HepG2 (cell line): ENCODE measurements around the gene PREX1. TPM values are rescaled to one million over a fixed set of nuclear protein-coding genes. Genes with fewer than 3 reads are reported as not detected.

ENCODE experiments used
- ATAC-seq: fragments of 200-7000 bp; cut with Tn5 transposase; 3 replicates; pipeline ENCODE4 v1.9.1; 2020; ENCODE audit warnings: mild to moderate bottlenecking, moderate library complexity
- BruUV-seq: library from RNA; stranded (reverse); fragments of 400-500 nt; replicated peaks from 2 replicates; lab custom pipeline; 2021; lab: Mats Ljungman, UMichigan
- CTCF ChIA-PET: fragments of 300-600 bp; formaldehyde crosslinking; extraction: SDS; loops from one replicate; lab custom pipeline; 2021; ENCODE audit warnings: low total read pairs, inconsistent platforms, low intra/inter-chr PET ratio; lab: Yijun Ruan, JAX
- POLR2A ChIA-PET: fragments of 350-600 bp; sonication (Branson Sonifier 250); formaldehyde crosslinking; loops from one replicate; lab custom pipeline; 2020; ENCODE audit warnings: antibody characterized with exemption, inconsistent platforms; lab: Yijun Ruan, JAX
- DNase-seq: peaks from one replicate; pipeline ENCODE4 v3.0.0-alpha.2; 2015; ENCODE audit warnings: low spot score
- FAIRE-seq: peaks from 3 replicates; lab custom pipeline; 2011; peaks lifted over from hg19 to GRCh38; lab: Jason Lieb, UNC
- H2AFZ ChIP-seq: one replicate; pipeline ENCODE4 v1.6.1; 2011; ENCODE audit warnings: low read length, inconsistent platforms
- H3K27ac ChIP-seq: fragments of 300-600 bp; 3 replicates; pipeline ENCODE4 v1.8.0; 2011; ENCODE audit warnings: mixed run types, mild to moderate bottlenecking, mixed read lengths, low read length, inconsistent platforms; ENCODE audit not compliant: insufficient read depth; ENCODE audit errors: extremely low read length
- H3K27me3 ChIP-seq, 2 experiments: fragments of 200-600 bp in 1 of 2; 2 replicates in 1 of 2; 3 replicates in 1 of 2; pipeline versions ENCODE4 v1.6.0 to v1.8.0; 2011; ENCODE audit warnings: low read length in 2 of 2, mild to moderate bottlenecking in 2 of 2, moderate library complexity in 2 of 2, inconsistent platforms in 1 of 2; ENCODE audit not compliant: insufficient read depth in 2 of 2, control insufficient read depth in 1 of 2
- H3K36me3 ChIP-seq, 2 experiments: fragments of 200-600 bp in 1 of 2; replicated peaks in 1 of 2; 2 replicates in 1 of 2; 3 replicates in 1 of 2; pipeline versions ENCODE4 v1.5.1 to v1.8.0; 2011; ENCODE audit warnings: low read length in 2 of 2, inconsistent platforms in 1 of 2; ENCODE audit not compliant: insufficient read depth in 2 of 2, control insufficient read depth in 1 of 2
- H3K4me1 ChIP-seq: 2 replicates; pipeline ENCODE4 v1.5.1; 2012; ENCODE audit warnings: low read length, inconsistent platforms; ENCODE audit not compliant: insufficient read depth
- H3K4me2 ChIP-seq: 2 replicates; pipeline ENCODE4 v1.6.0; 2011; ENCODE audit warnings: low read depth, low read length, inconsistent platforms
- H3K4me3 ChIP-seq, 3 experiments: fragments of 200-600 bp in 1 of 3; sonication (generic), shearing (Covaris generic) in 1 of 3; replicated peaks in 1 of 3; 2 replicates each; pipeline ENCODE4 v1.5.1; 2011 to 2016; ENCODE audit warnings: low read length in 3 of 3, inconsistent platforms in 2 of 3, low read depth in 2 of 3, mild to moderate bottlenecking in 2 of 3, control low read depth in 1 of 3, mixed read lengths in 1 of 3; ENCODE audit not compliant: insufficient read depth in 1 of 3
- H3K79me2 ChIP-seq: one replicate; pipeline ENCODE4 v1.6.1; 2011; ENCODE audit warnings: low read length, inconsistent platforms; ENCODE audit not compliant: insufficient read depth
- H3K9ac ChIP-seq: 2 replicates; pipeline ENCODE4 v1.6.0; 2011; ENCODE audit warnings: mild to moderate bottlenecking, low read depth, low read length, inconsistent platforms; ENCODE audit not compliant: insufficient read depth
- H3K9me3 ChIP-seq: 2 replicates; pipeline ENCODE4 v1.5.1; 2012; ENCODE audit warnings: mild to moderate bottlenecking, low read length
- H4K20me1 ChIP-seq: 2 replicates; pipeline ENCODE4 v1.6.0; 2011; ENCODE audit warnings: inconsistent platforms, mild to moderate bottlenecking, low read length, moderate library complexity; ENCODE audit not compliant: insufficient read depth
- ARNT ChIP-seq: fragments of 450-650 bp; IDR thresholded peaks from 2 replicates; pipeline ENCODE4 v1.6.1; 2017
- CREM ChIP-seq, 2 experiments: sonication (generic) in 1 of 2; formaldehyde crosslinking in 1 of 2; IDR thresholded peaks; 2 replicates each; pipeline versions ENCODE4 v1.4.0 to v1.6.1; 2016 to 2020; ENCODE audit warnings: antibody characterized with exemption in 1 of 2, mild to moderate bottlenecking in 1 of 2, missing genetic modification reagents in 1 of 2
- FOXO1 ChIP-seq: sonication (generic); formaldehyde crosslinking; IDR thresholded peaks from 2 replicates; pipeline ENCODE4 v1.4.0; 2020; ENCODE audit warnings: missing genetic modification reagents
- HNF4A ChIP-seq: sonication (generic); formaldehyde crosslinking; IDR thresholded peaks from 2 replicates; pipeline ENCODE4 v1.4.0; 2020; ENCODE audit warnings: missing genetic modification reagents
- MTA3 ChIP-seq: sonication (generic); formaldehyde crosslinking; IDR thresholded peaks from 2 replicates; pipeline ENCODE4 v1.4.0; 2020; ENCODE audit warnings: missing genetic modification reagents
- NBN ChIP-seq: fragments of 450-650 bp; conservative IDR thresholded peaks from 2 replicates; pipeline ENCODE4 v1.6.1; 2017
- NCOR1 ChIP-seq: fragments of 200-600 bp; sonication (generic); IDR thresholded peaks from 2 replicates; pipeline ENCODE4 v1.7.0; 2017; ENCODE audit warnings: antibody characterized with exemption, low read length, borderline replicate concordance
- POGZ ChIP-seq: sonication (generic); formaldehyde crosslinking; IDR thresholded peaks from 2 replicates; pipeline ENCODE4 v1.4.0; 2020; ENCODE audit warnings: mild to moderate bottlenecking, missing genetic modification reagents
- RARA ChIP-seq: IDR thresholded peaks from 2 replicates; pipeline ENCODE4 v1.6.1; 2016; ENCODE audit warnings: missing genetic modification reagents, missing compliant biosample characterization
- SALL1 ChIP-seq: sonication (generic); formaldehyde crosslinking; IDR thresholded peaks from 2 replicates; pipeline ENCODE4 v1.8.0; 2022; ENCODE audit warnings: mild to moderate bottlenecking, missing genetic modification reagents
- SAP130 ChIP-seq: IDR thresholded peaks from 2 replicates; pipeline ENCODE4 v1.6.1; 2016; ENCODE audit warnings: low read depth
- SKI ChIP-seq: fragments of 450-650 bp; IDR thresholded peaks from one replicate; pipeline ENCODE4 v1.6.1; 2018; ENCODE audit warnings: mild to moderate bottlenecking; ENCODE audit not compliant: partially characterized antibody
- TBL1XR1 ChIP-seq: fragments of 150-350 bp; IDR thresholded peaks from 2 replicates; pipeline ENCODE4 v1.6.1; 2014; ENCODE audit warnings: borderline replicate concordance, low read length; ENCODE audit not compliant: partially characterized antibody
- TOPORS ChIP-seq: sonication (generic); formaldehyde crosslinking; IDR thresholded peaks from 2 replicates; pipeline ENCODE4 v1.8.0; 2023; ENCODE audit warnings: mild to moderate bottlenecking, missing genetic modification reagents
- U2AF2 ChIP-seq: fragments of 200-400 bp; formaldehyde crosslinking; IDR thresholded peaks from 2 replicates; pipeline ENCODE4 v1.6.1; 2017; ENCODE audit warnings: low read depth, mild to moderate bottlenecking, low read length
- WGBS: methylation state at CpG from one replicate; pipeline ENCODE4 v1.1.6; 2017; ENCODE audit warnings: low lambda C conversion rate; 5-methylcytosine and 5-hydroxymethylcytosine counted together
- in situ Hi-C: cut with HindIII; loops from 2 replicates; pipeline ENCODE4 v1.10.0; 2017; ENCODE audit warnings: low pct_unique_long_range_greater_than_20kb; ENCODE audit not compliant: extremely low pct_ligation_motif_present
- intact Hi-C: fragments of 100-400 bp; cut with micrococcal nuclease; formaldehyde crosslinking; loops from one replicate; pipeline ENCODE4 v1.10.0; 2022; ENCODE audit not compliant: unreplicated experiment
- polyA plus RNA-seq, 8 experiments: library from polyadenylated mRNA; depleted of rRNA in 3 of 8; stranded (reverse) in 7 of 8; unstranded in 1 of 8; fragments of >200 nt; fragmentation: Illumina TruSeq in 4 of 8; extraction: Trizol in 4 of 8; gene quantifications; 2 replicates each; pipeline versions ENCODE4 v1.2.1 to v1.2.3, GENCODE V29; 2011 to 2016; ENCODE audit warnings: low read depth in 4 of 8, missing spikeins in 1 of 8, mixed read lengths in 1 of 8; ENCODE audit not compliant: insufficient read depth in 1 of 8
- total RNA-seq, 5 experiments: library from RNA; depleted of rRNA; stranded (reverse); fragments of >200 nt; fragmentation: Illumina TruSeq; extraction: Trizol; gene quantifications; 2 replicates each; pipeline ENCODE4 v1.2.3, GENCODE V29; 2016; ENCODE audit warnings: low read depth in 1 of 5
- TF ChIP-seq, protein P1 (sequence below): IDR thresholded peaks from 2 replicates; pipeline ENCODE4 v1.6.1; 2016

Gene PREX1
- total and polyA plus RNA-seq, 2 of the 13 experiments (the other 11 are each of a cell fraction or from before 2014, with no cell fraction given), result 0.02 to 0.04 TPM

DNA sequence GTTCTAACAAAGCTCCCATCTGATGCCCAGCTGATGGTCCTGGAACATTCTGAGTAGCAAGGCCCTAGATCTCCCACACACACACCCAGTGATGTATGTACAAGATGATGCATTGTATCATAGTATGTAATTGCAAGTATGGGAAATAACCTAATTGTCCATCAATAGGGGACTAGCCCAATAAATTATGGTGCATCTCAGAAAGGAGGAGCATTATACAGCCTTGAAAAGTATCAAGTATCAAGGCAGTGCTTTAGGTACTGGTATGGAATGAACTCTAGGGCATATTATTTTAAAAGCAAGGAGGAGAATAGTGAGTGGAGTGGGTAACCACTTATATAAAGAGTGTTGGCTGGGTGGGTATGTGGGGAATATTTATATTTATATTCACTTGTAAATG is 24.8 kb upstream of the PREX1 start:
- Histone ChIP-seq H3K36me3 (no peaks in the 10 kb centered on the region), H3K9ac (no peak overlapping the region)
- CTCF ChIA-PET, result no interaction called here
- in situ Hi-C loops, result no loop called here
- no peak for TF ChIP-seq ARNT
- no peak for TF ChIP-seq NBN
- no peak for TF ChIP-seq MTA3 (CRISPR knock-in tag)
- TF ChIP-seq TOPORS (CRISPR knock-in tag), result no peak
- TF ChIP-seq POGZ (CRISPR knock-in tag), result no peak
- TF ChIP-seq, all 625 proteins: peak for 0
- no peaks in the 10 kb centered on the region for H3K79me2 ChIP-seq
- BruUV-seq, result no TSS peak
- H3K9me3 ChIP-seq, result no peaks in the 10 kb centered on the region
- no peak overlapping the region for H2AFZ ChIP-seq
- no peak for DNase-seq
- H3K27me3 ChIP-seq, result peaks cover 7 to 14% of the 10 kb centered on the region in 2 experiments; a peak in 3 of 5 replicates
- H3K4me3 ChIP-seq, result no peak overlapping the region
- H3K4me2 ChIP-seq, result no peak overlapping the region
- peaks cover 21% of the 10 kb centered on the region for H3K4me1 ChIP-seq
- H4K20me1 ChIP-seq, result no peaks in the 10 kb centered on the region
- FAIRE-seq, result no peak
- no peak overlapping the region for H3K27ac ChIP-seq
- intact Hi-C loops, result no loop called here
- POLR2A ChIA-PET, result no interaction called here
- no peak for ATAC-seq

DNA sequence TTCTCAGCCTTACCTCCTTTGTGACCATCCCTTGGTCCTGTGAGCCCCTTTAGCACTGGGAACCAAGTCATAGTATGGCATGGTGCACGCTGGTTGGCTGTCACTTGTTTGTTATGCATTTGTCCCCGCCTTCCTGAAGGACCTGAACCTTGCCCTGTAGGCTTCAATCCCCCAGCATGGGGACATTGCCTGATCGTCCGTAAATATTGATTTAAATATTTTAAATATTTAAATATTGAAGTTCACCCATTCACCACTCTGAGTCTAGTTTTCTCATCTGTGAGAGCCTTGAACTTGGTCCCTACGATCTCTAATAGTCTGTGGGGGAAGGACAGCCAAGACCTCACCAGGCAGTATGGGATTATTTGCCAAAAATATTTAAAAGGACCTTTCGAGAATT is 23.8 kb upstream of the PREX1 start:
- peak; percentile 72 for ATAC-seq

More for the DNA sequence above, 23.8 kb upstream of the PREX1 start:
- Histone ChIP-seq H3K27me3 (peaks cover 7 to 19% of the 10 kb centered on the region in 2 experiments; a peak in 3 of 5 replicates), H3K79me2 (no peaks in the 10 kb centered on the region), H3K36me3 (no peaks in the 10 kb centered on the region), H3K27ac (no peak overlapping the region), H3K4me3 (no peak overlapping the region), H2AFZ (no peak overlapping the region), H3K9ac (no peak overlapping the region), H3K4me2 (no peak overlapping the region), H3K9me3 (no peaks in the 10 kb centered on the region), H4K20me1 (no peaks in the 10 kb centered on the region), H3K4me1 (peaks cover 21% of the 10 kb centered on the region)
- TF ChIP-seq SKI (peak; percentile 80), HNF4A (CRISPR knock-in tag) (peak; percentile 62), RARA (CRISPR knock-in tag) (peak; percentile 17; the same call in 1 of the 2 replicates), NCOR1 (peak; percentile 51), SAP130 (CRISPR knock-in tag) (no peak), TBL1XR1 (peak; percentile 40), SALL1 (CRISPR knock-in tag) (peak; percentile 72; the same call in 1 of the 2 replicates), CREM (IDR thresholded peaks at IDR 0.05) (0 out of 2 replicates have a peak, but pooled peaks have one; percentile 12), CREM (CRISPR knock-in tag; IDR thresholded peaks at IDR 0.05) (no peak), U2AF2 (no peak), FOXO1 (no peak)
- TF ChIP-seq, protein P1, sequence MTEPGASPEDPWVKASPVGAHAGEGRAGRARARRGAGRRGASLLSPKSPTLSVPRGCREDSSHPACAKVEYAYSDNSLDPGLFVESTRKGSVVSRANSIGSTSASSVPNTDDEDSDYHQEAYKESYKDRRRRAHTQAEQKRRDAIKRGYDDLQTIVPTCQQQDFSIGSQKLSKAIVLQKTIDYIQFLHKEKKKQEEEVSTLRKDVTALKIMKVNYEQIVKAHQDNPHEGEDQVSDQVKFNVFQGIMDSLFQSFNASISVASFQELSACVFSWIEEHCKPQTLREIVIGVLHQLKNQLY, result peak; percentile 79
- POLR2A ChIA-PET, result no interaction called here
- CTCF ChIA-PET, result no interaction called here
- BruUV-seq, result no TSS peak
- peak; percentile 41 for DNase-seq
- intact Hi-C loops (no loop called here), in situ Hi-C loops (no loop called here)
- no peak for FAIRE-seq
- 12% methylated on average over 6 of the region's 6 CpGs for WGBS
